HG03575 (cell line): ENCODE results near the gene GADL1.

Source experiments
- ATAC-seq: cut with Tn5 transposase; IDR thresholded peaks from one replicate; pipeline ENCODE4 v1.9.1; 2021; ENCODE audit not compliant: unreplicated experiment, insufficient number of reproducible peaks, low FRiP score; ENCODE audit errors: extremely low read depth

Gene GADL1

DNA sequence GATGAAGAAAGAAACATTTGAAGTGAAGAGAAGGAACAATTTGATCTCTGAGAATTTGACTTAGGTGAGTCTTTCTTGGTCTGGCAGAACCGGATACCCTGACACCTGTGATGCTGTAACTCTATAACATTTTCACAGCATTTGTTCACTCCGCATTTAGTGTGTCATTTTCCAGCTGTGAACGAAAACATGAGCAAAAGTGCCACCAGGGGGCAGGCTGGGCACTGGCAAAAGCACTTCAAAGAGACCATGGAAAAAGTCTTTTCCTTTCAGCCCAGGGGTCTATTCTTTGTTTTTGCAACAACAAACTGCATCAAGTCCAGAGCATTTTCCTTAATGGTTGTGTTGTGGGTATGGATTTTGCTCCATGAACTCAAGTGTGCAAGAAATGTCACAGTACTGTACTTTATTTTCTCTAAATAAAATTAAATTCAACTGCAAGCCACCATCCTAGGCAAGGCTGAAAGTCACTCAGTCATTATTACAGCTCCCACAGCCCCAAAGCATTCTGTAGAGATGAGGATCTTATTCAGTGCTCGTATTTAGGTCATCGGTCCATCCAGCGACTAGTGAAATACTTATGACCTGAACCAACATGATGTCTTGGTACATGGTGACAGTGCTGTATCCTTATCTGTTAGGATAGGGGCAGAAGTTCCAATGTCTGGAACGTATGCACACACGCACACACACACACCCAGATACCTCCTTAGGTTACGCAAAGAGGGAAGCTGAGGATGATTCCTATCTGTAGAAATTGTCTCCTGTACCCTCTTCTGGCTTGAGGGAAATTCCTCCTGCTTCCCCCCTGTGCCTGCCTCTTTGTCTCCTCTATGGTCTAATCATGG, 125.5 kb downstream of the GADL1 start:
- no peak for ATAC-seq

DNA sequence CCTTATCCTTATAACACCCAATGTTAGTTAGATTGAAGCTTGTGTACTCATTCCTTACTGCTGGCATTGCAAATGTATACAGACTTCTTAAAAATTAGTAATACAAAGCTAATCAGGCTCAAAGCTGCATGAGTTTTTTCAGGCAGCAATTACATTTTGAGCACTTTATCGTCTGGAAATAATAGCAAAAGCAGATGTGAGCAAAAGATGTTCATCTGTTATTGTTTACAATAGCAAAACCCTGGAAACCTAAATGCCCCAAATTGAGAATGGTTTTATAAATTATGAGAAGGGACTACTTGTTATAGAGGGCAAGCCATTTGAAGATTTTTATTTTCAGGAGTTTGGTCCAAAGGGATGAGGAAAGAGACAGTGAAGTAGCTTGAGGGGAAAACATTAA, 126.4 kb downstream of the GADL1 start:
- ATAC-seq = no peak

DNA sequence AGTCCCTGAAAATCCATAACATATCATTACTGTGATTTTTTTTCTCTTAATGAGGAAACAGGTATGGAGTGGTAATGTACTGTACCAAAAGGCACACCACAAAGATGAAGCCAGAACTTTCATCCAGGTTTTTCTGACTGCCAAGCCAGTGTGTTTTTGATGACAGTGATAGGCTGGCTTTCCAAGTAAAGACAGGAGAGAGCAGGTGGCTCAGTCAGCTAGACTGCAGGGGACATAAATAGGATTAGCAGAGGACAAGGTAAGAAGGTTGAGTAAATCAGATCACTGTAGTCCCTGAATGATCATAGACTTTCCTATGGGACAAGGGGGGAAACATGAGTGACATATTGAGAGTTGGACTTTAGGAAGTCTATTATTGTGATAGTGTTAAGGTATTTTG, 127.9 kb downstream of the GADL1 start:
- no peak for ATAC-seq

DNA sequence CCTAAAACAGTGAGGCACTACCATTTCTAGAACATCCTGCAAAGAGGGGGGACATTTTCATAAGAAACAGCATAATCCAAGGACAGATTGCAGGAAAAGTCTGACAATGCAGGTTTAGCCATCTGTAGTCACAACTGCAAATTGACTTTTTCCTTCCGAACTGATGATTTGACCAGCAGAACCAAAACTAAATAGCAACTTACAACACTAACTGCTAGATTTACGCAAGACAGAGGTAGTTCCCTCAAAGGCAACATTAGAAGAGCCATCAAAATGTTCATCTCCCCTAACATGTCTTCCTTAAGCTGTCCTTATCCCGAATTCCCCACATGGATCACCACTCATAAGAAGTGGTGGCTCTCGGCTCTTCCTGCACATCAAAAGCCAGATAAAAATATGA, 129.6 kb downstream of the GADL1 start:
- no peak for ATAC-seq

DNA sequence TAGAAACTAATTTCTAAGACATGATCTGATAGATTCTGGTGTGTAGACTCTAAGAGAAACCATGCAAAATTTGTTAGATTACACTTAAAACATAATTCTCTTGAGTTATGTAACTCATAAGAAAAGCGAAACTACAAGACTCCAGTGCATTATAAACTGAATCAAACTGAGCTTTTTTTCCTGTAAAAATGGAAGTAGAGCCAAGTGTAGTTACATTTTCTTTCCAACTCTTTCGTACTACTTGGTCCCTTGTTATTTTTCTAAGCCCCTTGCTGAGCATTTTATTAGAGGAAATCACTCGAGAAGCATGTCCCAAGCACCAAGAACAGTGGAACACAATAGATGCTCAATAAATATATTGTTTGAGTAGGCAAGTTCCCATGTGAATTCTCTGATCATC, 130.2 kb downstream of the GADL1 start:
- no peak for ATAC-seq

DNA sequence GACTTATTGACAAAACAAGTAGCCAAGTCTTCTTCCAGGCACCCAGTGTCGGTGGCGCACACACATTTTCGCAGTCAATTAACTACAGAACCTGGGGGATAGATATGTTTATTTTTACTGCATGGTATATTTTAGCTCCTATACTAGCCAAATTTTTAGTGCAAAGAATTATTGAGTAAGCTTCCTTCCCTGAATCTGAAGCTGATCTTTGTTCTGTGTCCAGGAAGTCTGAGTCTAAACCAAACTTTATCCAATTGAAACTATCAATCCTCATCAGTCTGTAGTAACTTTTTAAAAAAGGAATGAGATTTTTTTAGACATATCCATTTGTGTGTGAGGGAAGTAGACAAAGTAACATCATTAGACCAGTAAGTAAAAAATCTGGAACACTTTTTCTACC, 133.1 kb downstream of the GADL1 start:
- no peak for ATAC-seq

DNA sequence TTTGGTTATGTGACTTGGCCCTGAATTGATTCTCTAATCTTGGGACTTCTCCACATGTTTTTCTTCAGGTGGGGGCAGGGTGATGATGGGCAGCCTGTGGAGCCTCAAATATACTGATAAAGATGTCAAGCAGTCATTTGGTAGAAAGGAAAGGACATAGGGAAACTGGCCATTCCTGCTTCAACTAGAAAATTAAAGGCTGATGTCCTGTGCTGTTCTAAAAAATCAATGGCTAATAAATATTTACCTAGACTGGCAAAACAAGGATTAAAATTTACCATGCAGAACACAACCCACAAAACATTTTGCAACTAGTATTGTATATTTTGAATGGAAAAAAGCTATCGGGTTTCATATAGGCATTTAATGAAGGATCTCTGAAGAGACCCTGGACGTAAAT, 133.7 kb downstream of the GADL1 start:
- ATAC-seq = no peak

DNA sequence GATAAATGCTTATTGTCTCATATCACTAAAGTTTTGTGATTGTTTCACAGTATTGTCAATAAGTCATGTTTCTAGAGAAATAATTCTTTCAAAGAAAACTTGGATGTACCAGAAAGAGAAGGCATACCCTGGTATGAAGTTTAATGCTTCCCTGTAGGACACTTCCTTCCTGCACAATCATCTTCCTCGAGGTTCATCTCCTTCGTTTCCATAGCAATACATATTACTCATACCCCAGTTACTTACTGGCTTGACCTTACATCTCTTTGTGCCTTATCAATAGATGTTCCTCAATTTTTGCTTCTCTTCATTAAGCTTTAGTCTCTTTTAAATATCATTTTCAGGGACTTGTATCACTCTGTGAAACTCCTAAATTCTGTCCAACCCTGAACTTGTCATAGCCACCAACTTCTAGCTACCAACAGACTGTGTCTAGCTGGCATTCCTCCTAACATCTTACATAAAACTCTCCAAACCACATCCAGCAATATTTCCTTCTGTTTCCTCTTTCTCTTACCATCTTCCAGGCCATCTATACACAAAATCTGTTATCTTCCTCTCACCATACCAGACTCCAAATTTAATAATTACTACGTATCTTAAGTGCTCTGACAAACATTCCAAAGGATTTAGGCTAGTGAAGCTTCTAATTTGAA, 134.3 kb downstream of the GADL1 start:
- ATAC-seq = no peak

DNA sequence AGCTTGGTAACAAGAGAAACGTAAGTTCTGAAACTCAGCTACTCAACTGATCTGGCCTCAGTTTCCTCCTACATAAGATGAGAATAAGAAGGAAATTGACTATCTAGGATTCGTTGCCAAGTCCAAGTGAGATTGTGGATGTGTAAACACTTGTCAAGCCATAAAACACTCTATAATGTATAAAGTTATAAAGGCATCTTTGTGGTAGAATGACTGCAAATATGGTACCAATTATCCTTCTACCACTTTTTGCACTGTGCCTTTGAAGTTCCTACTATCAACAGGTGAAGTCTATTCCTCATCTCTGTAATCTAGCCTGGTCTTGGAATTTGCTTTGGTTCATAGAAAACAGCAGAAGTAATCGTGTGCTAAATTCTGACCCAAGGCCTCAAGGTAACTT, 138.2 kb downstream of the GADL1 start:
- no peak for ATAC-seq

DNA sequence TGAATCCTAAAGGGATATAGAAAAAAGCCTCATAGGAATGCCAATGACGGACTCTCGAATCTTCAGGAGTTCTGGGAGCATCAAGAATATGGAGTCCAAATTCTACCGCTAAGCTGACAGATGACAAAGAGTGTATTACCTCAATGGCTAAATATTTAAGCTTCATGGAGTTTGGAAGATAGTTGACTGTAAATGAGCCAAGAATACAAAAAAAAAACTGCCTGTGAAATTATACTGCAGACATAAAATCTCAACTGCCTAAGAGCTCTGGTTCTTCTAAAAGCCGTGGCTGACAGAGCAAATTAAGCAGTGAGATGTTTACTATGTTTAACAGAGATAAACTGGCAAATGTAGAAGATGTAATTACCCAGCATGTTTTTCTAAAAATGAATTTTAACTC, 140.0 kb downstream of the GADL1 start:
- no peak for ATAC-seq

DNA sequence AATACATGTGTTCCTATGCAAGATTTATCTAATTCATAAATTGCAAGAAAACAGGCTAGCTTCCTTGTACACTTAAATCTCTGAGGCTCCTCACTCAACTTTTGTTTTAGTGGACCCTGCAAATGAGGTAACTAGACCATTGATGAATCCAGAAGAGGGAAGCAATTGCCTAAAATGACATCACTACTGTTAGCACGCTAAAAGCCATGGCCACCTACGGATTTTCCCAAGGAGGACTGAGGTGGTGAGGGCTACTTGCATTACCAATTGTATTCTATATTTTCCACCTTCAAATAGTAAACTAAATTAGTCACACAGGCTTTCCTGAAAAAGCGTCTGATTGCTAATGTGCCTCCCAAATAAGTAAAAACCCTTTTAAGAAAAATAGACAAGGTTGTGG, 140.7 kb downstream of the GADL1 start:
- no peak for ATAC-seq

DNA sequence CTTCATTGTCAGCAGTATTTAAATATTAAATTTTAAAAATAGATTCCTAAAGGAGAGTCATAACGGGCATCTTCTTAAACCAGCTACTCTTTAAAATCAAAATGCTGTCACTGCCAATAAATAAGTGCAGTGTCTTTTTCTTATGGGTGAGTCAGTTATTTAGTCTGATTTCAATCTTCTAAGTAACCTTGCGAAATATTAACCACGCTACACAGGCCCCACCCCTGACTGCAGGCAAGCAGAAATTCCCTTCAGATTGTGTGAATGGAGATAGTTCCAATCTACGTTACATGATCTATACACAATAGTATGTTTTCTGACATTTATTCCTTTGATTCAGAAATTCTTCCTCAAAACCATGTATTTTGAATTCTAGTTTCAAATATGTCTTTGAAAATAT, 141.5 kb downstream of the GADL1 start:
- no peak for ATAC-seq

DNA sequence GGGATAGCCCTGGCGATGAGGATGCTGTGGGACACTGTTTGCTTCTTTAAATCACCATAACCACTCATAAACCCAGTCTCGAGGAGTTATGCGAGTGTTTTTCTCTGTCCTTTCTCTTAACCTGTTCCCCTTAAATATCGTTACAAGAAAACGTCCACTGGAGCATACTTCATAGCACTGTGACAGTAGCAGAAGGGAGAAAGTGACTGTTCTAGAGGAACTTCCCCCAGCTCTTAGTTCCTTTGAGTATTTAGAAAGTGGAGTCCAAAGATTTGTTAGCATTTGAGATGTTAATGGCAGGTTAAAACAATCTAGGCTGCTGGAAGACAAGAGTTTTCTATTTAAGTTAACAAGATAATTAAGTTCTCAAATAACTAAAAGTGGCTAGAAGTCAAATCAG, 142.0 kb downstream of the GADL1 start:
- no peak for ATAC-seq

DNA sequence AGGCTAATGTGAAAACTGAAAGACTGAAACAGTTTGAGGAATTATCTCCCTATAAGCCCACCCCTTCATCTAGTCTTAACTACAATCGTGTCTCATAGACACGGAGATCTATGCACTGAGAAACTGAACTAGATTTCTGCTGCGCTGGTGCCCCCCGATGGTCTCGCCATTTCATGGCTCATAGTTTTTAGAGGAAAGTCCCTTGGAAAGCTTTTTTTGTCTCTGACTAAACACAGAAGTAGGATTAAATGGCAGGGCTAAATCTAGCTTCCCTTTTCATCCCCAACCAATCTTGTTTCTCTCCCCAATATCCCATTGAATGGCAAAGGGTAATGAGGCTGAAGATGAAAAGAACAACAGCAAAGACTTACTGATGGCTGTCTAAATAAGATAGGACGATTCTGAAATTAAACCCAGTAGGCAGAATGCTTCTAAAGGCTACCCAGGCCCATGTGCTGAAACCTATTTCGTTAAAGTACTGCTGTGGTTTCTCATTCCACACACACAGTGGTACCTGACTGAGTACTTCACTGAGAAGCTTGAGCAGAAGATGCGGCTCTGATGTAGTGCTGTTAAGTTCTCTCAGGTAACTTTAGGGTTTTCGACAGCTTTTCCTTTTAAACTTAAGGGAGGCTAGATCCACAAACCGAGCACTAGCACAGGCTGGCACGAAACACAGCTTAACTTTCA, 142.7 kb downstream of the GADL1 start:
- ATAC-seq = no peak

DNA sequence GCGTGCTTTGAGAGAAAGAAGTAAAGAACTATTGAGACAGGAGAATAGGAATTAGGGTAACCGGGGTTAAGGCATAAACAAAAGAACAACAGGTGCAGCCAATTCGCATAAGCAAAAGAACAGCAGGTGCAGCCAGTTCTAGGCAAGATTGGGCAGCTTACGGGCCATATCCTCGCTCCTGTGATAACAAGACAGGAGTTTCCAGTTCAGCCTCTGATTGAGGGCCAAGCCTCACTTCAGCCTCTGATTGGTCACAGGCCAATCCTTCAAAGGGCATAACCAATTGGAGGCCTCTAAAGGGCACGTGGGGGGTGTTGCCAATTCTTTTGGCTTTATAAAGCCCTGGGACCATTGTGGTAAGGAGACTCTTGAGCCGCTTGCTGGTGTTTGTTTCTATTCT, 143.5 kb downstream of the GADL1 start:
- no peak for ATAC-seq

DNA sequence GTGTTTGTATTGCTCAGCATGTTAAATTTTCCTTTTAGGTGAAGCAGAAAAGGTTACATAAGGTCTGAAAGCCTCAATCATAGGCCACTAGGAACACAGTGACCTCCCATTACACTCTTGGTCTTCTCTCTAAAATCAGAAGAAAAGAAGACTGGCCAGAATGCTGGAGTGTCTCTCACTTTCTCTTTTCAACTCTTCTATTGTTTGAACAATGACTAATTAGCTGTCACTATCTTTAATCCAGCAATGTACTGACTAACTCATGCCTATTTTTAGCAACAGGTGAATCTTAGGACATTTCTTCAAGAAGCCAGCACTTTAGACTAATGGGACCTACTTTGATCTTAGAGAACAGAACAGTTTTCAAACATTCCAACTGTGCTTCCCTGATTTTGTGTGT, 145.2 kb downstream of the GADL1 start:
- no peak for ATAC-seq

DNA sequence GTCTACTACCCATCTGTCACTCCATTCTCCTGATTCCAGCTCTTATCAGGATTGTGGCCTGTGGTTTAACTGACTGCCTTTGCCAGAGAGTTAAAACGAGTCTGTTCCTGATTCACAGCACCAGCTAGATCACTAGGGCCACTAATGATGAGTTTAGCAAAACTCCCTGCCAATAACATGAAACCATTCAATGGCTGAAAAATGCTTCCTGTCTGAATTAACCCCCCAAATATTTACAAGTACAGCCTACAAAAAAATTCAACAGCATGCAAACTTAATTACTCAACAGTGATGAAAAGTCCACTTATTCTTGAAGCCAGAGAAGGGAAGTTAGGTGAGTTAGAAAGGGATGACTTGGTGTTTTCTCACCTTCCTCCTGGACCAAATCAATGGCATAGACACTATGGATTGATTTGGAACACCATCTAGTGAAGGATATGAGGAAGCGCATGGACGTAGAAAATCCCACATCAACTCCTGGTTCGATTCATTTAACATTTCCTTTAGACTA, 146.6 kb downstream of the GADL1 start:
- ATAC-seq = no peak

DNA sequence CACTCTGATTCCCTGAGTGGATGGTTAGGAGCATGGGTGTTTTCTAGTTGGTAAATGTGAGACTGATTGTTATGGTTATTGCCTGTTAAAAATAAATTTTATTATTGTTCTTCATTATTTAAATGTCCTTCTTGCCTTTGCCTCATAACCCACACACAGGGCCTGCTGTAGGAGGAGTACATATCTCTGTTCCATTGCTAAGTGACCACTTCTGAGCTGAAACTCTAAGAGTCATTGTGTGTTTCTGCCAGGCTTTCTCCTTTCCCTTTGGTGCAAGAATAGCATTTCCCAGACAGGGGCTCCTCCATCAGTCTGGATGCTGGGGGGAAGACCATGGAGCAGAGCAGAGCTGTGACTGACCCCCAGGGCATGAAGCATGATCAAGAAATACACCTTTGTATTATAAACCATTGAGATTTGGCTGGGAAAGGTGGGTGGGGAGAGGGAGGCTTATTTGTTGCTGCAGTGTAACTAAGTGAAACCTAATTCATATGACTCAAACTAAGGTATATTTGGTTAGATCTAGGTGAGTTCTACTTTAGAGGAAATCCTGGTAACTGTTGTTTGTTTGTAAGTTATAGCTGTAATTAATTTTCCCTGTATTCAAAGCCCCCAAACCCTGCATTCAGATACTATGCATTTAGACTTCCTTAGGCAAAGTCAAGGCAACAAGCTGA, 150.7 kb downstream of the GADL1 start:
- no peak for ATAC-seq

DNA sequence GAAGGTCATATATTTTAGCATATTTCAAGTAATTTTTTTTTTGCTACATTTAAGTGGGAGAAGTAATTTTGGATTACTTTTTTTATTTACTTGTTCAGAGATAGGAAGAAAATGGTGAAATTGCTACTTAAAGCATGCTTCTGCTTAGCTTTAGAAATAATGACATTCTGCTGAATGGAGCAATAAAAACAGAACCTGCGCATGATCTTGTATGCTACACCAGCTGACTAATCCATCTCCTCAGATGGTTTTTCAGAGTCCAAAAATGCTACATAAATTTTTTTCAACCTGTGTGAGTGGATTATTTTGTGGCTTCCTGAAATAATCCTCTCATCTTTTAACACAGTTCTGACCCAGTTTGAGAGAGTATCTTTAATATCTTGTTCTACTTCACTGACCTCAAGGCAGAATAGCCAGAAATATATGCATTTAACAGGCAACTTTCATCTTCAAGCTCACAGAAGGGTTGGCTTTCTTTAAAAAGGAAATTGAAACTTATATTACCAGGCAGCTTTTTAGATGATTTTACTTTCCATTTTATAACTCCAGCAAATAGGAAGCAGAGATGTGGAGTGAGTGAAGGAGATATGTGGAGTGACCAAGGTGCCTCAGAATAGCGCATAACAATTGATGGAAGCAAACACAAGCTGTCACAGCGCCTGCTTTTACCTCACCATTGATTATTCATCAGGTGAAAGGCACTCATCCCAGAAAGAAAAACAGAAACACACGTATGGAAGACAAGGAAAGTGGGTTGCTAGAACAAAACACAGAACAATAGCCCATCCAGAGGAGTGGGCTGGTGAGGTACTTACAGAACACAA, 151.5 kb downstream of the GADL1 start:
- no peak for ATAC-seq
